HG03095 (cell line): ENCODE measurements around the gene PTPRN2.

Source experiments
- ATAC-seq: cut with Tn5 transposase; IDR thresholded peaks from one replicate; pipeline ENCODE4 v1.9.1; 2021; ENCODE audit warnings: moderate library complexity; ENCODE audit not compliant: unreplicated experiment

The PTPRN2 gene

GRCh38 chr7:158247758-158248487 lies 339.7 kb downstream of the PTPRN2 start:
- ATAC-seq: no peak

GRCh38 chr7:158246960-158247673 lies 340.5 kb downstream of the PTPRN2 start:
- ATAC-seq: no peak

GRCh38 chr7:158246272-158246959 lies 341.2 kb downstream of the PTPRN2 start:
- ATAC-seq: no peak

GRCh38 chr7:158245724-158246041 lies 341.9 kb downstream of the PTPRN2 start:
- ATAC-seq: no peak

- ATAC-seq: no peak
Observed at GRCh38 chr7:158244873-158245723, 342.5 kb downstream of the PTPRN2 start.

- no peak for ATAC-seq
Observed at GRCh38 chr7:158244430-158244829, 343.2 kb downstream of the PTPRN2 start.

- ATAC-seq: no peak
Observed at GRCh38 chr7:158241919-158242318, 345.7 kb downstream of the PTPRN2 start.

GRCh38 chr7:158240801-158241200 lies 346.8 kb downstream of the PTPRN2 start:
- ATAC-seq: no peak

GRCh38 chr7:158239290-158239981 lies 348.2 kb downstream of the PTPRN2 start:
- no peak for ATAC-seq

GRCh38 chr7:158238616-158239289 lies 348.9 kb downstream of the PTPRN2 start:
- no peak for ATAC-seq

- ATAC-seq: no peak
Observed at GRCh38 chr7:158237672-158238335, 349.8 kb downstream of the PTPRN2 start.

- no peak for ATAC-seq
Observed at GRCh38 chr7:158236400-158236799, 351.2 kb downstream of the PTPRN2 start.

GRCh38 chr7:158235862-158236261 lies 351.8 kb downstream of the PTPRN2 start:
- no peak for ATAC-seq

- ATAC-seq: no peak
Observed at GRCh38 chr7:158229945-158230344, 357.7 kb downstream of the PTPRN2 start.

- ATAC-seq: no peak
Observed at GRCh38 chr7:158228986-158229385, 358.6 kb downstream of the PTPRN2 start.

GRCh38 chr7:158228131-158228530 lies 359.5 kb downstream of the PTPRN2 start:
- ATAC-seq: no peak

- no peak for ATAC-seq
Observed at GRCh38 chr7:158227258-158227984, 360.2 kb downstream of the PTPRN2 start.

- ATAC-seq: no peak
Observed at GRCh38 chr7:158216198-158216597, 371.4 kb downstream of the PTPRN2 start.

GRCh38 chr7:158209435-158209834 lies 378.2 kb downstream of the PTPRN2 start:
- ATAC-seq: no peak
